Fibroblast of villous mesenchyme (primary cell): ENCODE results near the gene IL20. TPM values are rescaled to one million over a fixed set of nuclear protein-coding genes. Genes with fewer than 3 reads are reported as not detected.
A peak's percentile ranks its signal among the peaks of the same experiment; 100 is the strongest.

Experiments used
- DNase-seq: peaks from one replicate; pipeline ENCODE4 v3.0.0-alpha.2; 2010; ENCODE audit warnings: low read depth
- H3K4me3 ChIP-seq: 2 replicates; pipeline ENCODE4 v1.5.1; 2011; ENCODE audit warnings: low read depth, mild to moderate bottlenecking, low read length
- CTCF ChIP-seq: IDR thresholded peaks from 2 replicates; pipeline ENCODE4 v1.5.1; 2012; ENCODE audit warnings: low read depth, mild to moderate bottlenecking, low read length; ENCODE audit not compliant: insufficient read depth
- total RNA-seq: library from RNA; depleted of rRNA; stranded (reverse); fragments of >200 nt; gene quantifications from 2 replicates; pipeline ENCODE4 v1.2.3, GENCODE V29; 2012

Gene IL20
- 0.32 and 0.86 TPM in 2 replicates for total RNA-seq

DNA sequence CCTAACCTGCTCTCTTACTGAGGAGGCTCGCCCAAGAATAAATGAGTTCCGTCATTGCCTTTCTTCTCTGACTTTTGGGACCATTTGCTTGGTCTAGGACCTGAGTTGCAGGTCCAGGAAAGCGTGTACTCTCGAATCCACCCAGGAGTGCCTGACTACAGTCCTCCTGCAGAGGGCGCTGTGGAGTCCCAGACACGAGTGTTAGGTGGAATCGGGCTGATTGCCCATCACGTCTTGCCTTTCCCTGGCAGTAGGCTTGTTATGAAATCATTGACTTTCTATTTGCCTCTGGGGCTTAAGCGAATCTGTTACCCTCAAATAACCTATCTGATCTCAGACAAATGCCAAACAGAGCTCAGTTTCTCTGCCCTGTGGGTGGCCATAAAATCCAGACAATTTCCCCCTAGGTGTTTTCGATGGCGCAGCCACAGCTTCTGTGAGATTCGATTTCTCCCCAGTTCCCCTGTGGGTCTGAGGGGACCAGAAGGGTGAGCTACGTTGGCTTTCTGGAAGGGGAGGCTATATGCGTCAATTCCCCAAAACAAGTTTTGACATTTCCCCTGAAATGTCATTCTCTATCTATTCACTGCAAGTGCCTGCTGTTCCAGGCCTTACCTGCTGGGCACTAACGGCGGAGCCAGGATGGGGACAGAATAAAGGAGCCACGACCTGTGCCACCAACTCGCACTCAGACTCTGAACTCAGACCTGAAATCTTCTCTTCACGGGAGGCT is at the start of gene IL20:
Gene IL20, plus strand, starts transcription at position 685 of the 733 bp plus-strand sequence. CDS start 230 bp downstream, outside the sequence.
- H3K4me3 ChIP-seq: no peak within 1 kb of the TSS
- peak; percentile 89 for DNase-seq
- TF ChIP-seq CTCF: peak; percentile 97

DNA sequence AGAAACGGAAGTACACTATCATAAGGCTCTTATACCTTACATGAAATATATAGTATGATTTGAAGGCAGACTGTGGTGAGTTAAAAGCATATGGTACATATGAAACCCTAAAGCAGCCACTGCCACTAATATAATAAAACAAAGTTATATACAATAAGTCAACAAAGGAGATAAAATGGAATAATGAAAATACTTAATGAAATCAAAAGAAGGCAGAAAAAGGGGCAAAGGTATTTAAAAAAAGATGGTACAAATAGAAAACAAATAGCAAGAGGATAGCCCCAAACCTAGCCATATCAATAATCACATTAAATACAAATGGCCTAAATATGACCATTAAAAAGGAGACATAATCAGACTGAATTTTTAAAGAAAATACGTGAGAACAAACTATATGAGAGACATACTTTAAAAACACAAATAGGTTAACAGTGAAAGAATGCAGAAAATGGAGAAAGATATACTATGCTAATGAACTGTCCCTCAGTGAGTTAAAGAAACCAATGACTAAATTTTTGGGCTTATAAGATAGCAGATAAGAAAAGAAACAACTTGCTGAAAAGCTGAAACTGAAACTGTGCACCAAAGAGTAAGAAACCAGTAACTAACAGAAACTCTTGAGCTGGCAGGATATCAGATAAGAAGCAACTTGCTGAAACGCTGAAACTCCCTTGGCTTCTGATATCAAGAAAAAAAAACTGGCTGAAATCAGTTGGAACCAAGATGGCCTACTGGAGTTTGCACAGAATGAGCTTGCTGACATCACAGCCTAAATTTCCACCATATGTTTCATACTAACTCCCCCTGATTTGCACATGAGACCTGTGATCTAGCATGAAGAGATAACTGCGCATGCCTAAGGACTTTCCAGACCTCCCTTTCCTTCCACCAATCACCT is 48.8 kb upstream of the IL20 start:
- TF ChIP-seq CTCF: no peak
- no peak overlapping the region for H3K4me3 ChIP-seq
- DNase-seq: peak; percentile 51

DNA sequence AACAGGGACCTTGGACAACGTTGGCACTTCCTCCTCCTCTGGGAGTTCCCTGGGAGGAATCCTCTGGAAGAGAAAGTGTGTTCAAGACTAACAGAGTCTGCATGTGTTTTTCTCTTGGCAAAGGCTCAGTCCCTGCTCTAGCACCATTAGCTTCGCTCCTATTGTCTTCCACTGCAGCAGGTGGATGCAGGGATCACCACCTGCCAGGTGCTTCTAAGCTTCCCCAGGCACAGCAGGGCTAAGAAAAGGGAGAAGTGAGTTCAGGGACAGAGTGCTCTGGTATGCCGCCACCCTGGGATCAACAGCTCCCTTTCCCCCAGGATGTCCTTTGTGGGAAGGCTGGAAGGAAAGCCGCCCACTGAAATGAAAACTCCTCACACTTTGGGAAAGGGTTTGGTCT is 43.9 kb upstream of the IL20 start:
- DNase-seq: no peak
- H3K4me3 ChIP-seq: no peak overlapping the region
- TF ChIP-seq CTCF: no peak

- no peak overlapping the region for H3K4me3 ChIP-seq
- peak; percentile 17 for DNase-seq
- TF ChIP-seq CTCF: no peak
Observed at GRCh38 chr1:206823727-206824126, 41.7 kb upstream of the IL20 start.

GRCh38 chr1:206824331-206824730 is 41.1 kb upstream of the IL20 start:
- H3K4me3 ChIP-seq: no peak overlapping the region
- no peak for TF ChIP-seq CTCF
- peak; percentile 33 for DNase-seq

DNA sequence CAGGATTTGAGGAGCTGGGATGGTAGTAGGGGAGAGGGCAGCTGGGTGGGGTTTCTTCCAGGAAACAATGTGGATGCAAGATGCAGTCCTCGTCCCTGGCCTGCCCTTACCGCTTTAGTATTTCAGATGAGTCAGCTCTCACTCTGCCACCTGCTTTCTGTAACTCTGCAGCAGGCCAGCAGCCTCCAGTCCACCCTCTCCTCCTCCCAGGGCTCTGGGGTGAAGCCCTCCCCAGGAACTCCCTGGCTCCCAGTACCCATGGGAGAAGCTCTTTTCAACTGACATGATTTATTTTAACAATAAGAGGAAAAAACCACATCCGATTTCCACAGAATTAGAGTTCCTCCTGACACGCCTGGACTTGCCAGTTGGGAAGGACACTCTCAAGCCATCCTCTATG is 39.0 kb upstream of the IL20 start:
- no peak overlapping the region for H3K4me3 ChIP-seq
- peak; percentile 67 for DNase-seq
- TF ChIP-seq CTCF: no peak
